Measurements from ENCODE around the gene CUL7.
"Not testable (repeated sequence)": the region's sequence is repeated elsewhere in the genome, so short reads cannot be mapped to it uniquely, and the experiment has no call there.

CUL7 gene

GRCh38 chr6:43053545-43054205, at the start of gene CUL7:
Gene CUL7 (minus strand): TSS chr6:43053851. CDS start chr6:43052788, 1,063 bp downstream.
- peak; percentile 70 for DNase-seq (ENCODE audit: low read depth)

DNA sequence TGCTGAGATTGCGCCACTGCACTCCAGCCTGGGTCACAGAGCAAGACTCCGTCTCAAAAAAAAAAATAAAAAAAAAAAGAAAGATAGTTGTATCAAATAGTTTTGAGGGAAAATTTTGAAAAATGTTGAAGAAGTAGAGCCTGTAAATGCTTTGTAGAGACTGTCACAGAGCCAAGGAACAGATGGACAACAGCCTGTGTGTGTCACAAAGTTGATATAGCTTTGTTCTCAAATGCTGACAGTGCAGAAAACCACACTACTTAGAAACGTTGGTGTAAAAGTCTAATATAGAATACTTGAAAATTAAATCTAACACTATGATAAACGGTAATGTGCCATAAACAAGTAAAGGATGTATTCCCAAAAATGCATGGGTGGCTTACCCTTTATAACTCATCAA, 47.8 kb upstream of the CUL7 start:
- no peak for DNase-seq (ENCODE audit: low read depth)

DNA sequence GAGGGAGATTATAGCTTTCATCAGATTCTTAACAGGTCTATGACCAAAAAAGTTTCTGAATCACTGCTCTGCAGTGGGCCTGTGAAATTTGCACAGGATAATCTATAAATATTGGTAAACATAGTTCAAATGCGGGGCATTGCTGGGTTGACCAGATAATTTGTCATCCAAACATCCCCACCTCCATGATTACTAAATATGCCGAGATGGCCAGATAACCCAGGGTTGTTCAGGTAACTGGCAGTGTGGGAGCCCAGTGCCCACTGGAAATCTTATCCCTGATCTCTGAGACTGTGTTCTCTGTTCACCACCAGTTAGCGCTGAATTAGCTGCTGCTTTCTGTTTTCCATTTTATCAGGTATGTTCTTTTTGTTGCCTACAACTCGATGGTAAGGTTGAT, 43.9 kb upstream of the CUL7 start:
- no peak for DNase-seq (ENCODE audit: low read depth)

DNA sequence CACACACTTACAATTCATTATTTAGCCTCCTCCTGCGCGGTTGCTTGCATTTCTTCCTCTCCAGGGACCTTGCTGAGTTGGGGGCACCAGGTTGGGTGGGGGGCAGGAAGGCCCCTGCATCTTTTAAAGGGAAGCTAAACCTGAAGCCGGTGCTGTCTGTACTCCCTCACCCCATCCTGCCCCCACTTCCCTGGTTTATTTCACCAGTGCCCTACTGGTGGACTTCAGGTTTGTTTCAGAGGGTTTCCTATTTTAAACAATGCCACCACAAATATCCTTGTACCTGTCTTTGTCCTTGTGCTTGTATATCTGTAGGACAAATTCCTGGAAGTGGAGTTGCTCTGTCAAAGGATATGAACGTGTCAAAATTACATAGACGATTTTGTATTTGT, 43.4 kb upstream of the CUL7 start:
- no peak for DNase-seq (ENCODE audit: low read depth)

DNA sequence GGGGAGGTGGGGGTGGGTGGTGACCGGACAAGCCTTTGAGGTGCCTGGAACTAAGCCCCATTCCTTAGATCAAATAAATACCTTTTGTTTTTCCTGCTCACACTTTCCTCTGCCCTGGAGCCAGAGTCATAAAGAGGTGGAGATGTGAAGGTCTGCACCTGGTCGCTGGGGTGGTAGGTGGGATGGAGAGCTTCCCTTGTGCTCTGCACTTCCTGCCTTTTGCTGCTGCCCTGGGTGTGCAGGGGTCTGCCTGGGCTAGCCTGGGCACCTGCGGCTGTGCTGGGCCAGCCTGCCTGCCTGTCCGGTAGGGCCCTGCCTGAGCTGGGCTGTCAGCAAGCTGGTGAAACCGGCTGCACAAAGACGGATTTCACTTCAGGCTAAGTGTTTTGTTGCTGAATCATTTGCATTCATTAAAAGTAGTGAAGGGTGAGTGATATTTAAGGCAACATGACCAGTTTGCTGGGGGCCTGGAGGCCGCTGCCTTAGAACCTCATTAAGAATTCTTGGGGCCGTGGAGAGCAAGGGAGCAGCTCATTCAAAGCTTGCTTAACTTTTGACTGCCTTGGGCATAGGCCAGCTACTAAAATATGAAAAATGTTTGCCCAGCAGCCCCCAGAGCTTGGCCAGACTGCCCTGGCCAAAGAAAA, 42.9 kb upstream of the CUL7 start:
- no peak for DNase-seq (ENCODE audit: low read depth)

GRCh38 chr6:43095939-43096338, 42.3 kb upstream of the CUL7 start:
- no peak for DNase-seq (ENCODE audit: low read depth)

GRCh38 chr6:43093436-43094289, 40.0 kb upstream of the CUL7 start:
- DNase-seq (ENCODE audit: low read depth) = no peak

DNA sequence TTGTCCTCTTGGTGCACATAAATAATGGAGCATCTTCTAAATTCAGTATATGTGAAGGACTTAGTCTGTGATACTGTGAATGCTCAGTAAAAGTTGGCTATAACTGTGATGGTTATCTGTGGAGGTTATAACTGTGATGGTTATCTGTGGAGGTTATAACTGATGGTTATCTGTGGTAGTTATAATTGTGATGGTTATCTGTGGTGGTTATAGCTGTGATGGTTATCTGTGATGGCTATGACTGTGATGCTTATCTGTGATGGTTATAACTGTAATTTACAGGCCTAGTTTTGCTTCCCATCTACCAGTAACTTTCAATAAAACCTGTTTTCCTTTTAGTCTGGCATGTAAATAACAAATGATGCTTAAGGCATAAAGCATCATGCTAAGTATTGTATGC, 39.0 kb upstream of the CUL7 start:
- DNase-seq (ENCODE audit: low read depth) = no peak

DNA sequence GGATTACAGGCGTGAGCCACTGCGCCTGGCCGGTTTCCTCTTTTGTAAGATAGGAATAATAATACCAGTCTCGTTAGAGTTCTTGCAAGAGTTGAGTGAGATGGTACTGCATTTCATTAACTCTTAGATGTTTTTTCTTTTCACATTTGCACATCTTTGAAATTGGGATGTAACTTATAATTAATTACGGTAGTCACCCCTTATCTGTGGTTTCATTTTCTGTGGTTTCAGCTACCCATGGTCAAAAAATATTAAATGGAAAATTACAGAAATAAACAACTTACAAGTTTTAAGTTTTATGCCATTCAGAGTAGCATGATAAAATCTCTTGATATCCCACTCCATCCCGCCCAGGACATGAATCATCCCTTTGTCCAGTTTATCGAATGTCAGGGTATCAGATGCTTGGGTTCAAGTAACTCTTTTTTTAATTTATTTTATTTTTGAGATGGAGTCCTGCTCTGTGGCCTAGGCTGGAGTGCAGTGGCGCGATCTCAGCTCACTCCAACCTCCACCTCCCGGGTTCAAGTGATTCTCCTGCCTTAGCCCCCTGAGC, 37.9 kb upstream of the CUL7 start:
- no peak for DNase-seq (ENCODE audit: low read depth)

DNA sequence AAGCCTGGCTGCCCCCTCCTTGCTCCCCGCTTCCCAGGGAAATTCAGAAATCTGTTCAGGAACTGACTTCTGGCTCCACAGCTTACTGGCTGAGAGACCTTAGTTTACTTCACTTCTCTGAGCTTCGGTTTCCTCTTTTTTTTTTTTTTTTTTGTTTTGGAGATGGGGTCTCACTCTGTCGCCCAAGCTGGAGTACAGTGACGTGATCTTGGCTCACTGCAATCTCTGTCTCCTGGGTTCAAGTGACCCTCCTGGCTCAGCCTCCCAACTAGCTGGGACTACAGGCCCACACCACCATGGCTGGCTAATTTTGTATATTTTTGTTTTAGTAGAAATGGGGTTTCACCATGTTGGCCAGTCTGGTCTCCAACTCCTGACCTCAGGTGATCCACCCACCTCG, 37.4 kb upstream of the CUL7 start:
- no peak for DNase-seq (ENCODE audit: low read depth)

GRCh38 chr6:43090559-43090956, 36.9 kb upstream of the CUL7 start:
- DNase-seq (ENCODE audit: low read depth) = no peak

DNA sequence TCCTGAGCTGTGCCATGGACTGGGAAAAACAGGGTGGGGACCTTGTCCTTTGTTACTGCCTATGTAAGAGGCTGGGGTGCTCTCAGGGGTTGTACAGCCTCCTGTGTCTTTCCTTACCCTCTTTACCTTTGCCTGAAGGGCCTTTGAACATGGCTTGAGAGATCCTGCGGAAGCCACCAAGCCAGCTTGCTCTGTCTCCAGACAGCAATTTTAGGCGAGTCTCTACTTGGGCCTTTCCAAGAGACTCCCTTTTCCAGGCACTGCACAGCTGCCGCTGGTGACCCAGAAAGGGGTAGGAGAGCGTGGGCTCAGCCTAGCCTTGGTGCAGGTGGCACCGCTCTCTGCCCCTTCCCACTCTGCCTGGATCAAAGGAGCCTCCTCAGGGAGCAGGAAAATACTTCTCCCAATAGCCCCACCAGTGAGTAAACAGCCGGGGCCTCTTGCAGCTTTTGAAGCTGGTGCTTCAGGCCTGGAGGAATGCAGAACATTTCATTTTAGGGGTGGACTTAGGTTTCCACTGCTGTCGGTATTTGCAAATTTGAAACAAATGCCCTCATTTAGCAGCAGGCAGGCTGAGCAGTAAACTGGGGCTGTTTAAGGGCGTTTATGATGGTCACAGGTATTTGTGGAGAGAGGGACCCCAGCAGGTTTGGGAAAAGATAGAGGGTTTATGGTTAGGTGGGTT, 36.4 kb upstream of the CUL7 start:
- no peak for DNase-seq (ENCODE audit: low read depth)

- no peak for DNase-seq (ENCODE audit: low read depth)
These were observed 35.8 kb upstream of the CUL7 start for GRCh38 chr6:43089467-43089866.

GRCh38 chr6:43088654-43089056, 35.0 kb upstream of the CUL7 start:
- DNase-seq (ENCODE audit: low read depth) = no peak

- DNase-seq (ENCODE audit: low read depth) = no peak
These were observed 32.5 kb upstream of the CUL7 start for GRCh38 chr6:43086022-43086658.

DNA sequence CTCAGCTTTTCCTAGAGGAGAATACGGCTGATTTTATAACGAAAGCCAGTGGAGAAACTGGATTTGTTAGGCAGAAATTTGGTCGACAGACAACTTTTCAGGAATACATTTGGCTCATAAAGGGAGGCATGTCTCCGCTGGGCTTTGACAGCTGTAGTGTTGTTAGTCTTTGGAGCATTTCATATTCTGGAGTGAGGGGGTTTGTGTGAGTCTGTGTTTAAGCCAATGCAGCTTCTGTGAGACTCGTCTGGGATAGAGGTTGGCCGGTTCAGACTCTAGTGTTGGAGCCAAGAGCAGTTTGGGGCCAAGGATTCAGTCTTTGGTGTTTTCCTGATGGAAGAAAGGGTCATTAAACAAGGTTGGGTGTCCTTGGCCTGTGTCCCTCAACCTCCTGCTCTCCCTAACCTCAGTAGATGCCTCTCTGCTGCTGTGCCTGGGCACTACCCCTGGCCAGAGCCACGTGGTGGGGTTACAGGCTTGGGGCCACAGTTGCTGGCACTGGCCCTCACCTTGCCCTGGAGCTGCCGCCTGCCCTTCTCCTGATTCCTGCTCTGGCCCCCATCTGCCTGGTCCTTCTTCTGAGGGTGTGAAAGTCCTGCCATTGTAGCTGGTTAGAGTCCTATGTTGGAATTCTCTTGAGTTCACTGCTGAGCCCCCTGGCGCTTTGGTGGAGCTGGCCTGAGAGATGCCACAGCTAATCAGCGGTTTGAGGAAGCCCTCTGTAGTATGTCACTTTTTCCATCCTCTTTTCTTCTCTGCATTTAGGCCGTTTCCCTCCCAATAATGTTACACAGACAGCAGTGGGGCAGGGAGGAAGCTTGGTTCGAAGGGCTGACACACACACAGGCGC, 29.4 kb upstream of the CUL7 start:
- no peak for DNase-seq (ENCODE audit: low read depth)

DNA sequence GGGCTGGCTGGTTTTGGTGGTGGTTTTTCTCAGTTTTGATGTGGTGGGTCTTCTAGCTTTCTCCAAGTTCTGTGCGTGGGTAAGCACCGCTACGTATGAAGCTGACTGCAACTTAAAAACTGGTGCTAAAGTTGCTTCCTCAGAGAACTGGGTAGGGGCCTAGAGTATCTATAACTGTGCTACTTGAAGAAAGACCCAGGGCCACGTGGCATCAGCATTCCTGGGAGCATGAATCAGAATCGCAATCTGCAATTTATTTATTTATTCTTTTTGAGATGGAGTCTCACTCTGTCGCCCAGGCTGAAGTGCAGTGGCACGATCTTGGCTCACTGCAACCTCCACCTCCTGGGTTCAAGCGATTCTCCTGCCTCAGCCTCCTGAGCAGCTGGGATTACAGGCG, 28.3 kb upstream of the CUL7 start:
- DNase-seq (ENCODE audit: low read depth) = not testable (repeated sequence)

- no peak for DNase-seq (ENCODE audit: low read depth)
These were observed 27.4 kb upstream of the CUL7 start for GRCh38 chr6:43081043-43081442.

GRCh38 chr6:43078691-43079090, 25.0 kb upstream of the CUL7 start:
- no peak for DNase-seq (ENCODE audit: low read depth)

DNA sequence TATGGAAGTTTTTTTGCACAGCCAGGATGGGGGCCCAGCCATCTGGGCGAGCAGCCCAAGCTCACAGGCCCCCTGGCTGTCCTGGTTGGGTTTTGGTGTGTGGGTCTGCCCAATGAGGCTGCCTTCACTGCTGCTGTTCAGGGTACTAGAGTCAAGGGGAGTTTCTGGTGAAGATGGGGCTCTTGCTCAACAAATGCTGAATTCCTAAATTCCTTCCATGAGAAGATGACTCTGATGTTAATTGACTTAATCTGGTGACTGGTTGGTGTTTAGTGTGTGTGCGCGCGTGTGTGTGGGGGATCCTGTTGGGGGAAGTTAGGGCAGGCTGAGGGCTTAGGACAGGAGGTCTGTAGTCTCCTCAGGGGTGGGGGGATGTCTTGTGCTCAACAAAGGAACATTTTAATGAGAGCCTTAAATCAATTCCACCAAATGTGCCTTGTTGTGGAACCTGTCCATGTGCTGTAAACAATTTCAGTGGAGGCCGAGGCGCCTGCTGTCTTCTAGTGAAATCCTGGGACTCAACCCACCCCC, 24.4 kb upstream of the CUL7 start:
- no peak for DNase-seq (ENCODE audit: low read depth)
